GM12865 (cell line): Measurements from ENCODE around the gene PLEKHM2.

ENCODE experiments used
- DNase-seq: peaks from one replicate; pipeline ENCODE4 v3.0.0; 2010; ENCODE audit warnings: low read depth
- H3K4me3 ChIP-seq: 2 replicates; pipeline ENCODE4 v1.5.1; 2011; ENCODE audit warnings: mild to moderate bottlenecking, low read depth, low read length, control low read depth
- TF ChIP-seq, protein P1 (sequence below): IDR thresholded peaks from 2 replicates; pipeline ENCODE4 v1.5.1; 2011; ENCODE audit warnings: low read length, control low read depth, low read depth, inconsistent platforms; ENCODE audit not compliant: insufficient read depth; ENCODE audit errors: missing control alignments

PLEKHM2 gene

DNA sequence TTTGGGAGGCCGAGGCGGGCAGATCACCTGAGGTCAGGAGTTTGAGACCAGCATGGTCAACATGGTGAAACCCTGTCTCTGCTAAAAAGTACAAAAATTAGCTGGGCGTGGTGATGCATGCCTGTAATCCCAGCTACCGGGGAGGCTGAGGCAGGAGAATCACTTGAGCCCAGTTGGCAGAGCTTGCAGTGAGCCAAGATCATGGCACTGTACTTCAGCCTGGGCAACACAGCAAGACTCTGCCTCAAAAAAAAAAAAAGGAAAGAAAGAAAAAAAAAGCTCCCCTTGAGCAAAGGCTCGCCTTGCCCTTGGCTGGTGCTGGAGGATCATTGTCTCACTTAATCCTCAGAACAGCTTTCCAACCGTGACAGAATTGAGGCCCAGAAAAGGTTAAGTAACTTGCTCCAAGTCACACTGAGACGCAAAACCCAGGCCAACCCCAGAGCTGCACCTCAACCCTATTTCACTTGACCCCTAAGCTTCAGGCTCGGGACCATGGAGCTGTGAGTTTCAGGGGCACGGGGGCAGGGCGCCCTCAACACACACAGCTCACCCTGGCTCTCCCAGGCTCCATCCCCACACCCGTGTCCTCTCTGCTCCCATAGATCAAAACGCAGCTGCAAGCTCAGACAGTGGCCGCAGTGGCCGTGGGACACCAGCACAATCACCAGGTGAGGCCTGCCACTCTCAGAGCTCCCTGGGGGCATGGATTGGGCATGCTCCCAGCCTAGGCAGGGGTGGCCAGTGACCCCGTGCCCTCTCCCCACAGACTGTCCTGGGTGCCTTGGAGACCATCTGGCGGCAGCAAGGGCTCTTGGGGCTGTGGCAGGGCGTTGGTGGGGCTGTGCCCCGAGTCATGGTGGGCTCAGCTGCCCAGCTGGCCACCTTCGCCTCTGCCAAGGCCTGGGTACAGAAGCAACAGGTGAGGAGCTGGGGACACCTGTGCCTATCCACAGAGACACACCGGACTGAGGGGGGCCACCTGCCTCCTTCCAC is 53.5 kb downstream of the PLEKHM2 start:
- no peak overlapping the region for H3K4me3 ChIP-seq
- TF ChIP-seq, protein P1, sequence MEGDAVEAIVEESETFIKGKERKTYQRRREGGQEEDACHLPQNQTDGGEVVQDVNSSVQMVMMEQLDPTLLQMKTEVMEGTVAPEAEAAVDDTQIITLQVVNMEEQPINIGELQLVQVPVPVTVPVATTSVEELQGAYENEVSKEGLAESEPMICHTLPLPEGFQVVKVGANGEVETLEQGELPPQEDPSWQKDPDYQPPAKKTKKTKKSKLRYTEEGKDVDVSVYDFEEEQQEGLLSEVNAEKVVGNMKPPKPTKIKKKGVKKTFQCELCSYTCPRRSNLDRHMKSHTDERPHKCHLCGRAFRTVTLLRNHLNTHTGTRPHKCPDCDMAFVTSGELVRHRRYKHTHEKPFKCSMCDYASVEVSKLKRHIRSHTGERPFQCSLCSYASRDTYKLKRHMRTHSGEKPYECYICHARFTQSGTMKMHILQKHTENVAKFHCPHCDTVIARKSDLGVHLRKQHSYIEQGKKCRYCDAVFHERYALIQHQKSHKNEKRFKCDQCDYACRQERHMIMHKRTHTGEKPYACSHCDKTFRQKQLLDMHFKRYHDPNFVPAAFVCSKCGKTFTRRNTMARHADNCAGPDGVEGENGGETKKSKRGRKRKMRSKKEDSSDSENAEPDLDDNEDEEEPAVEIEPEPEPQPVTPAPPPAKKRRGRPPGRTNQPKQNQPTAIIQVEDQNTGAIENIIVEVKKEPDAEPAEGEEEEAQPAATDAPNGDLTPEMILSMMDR: no peak
- no peak for DNase-seq

DNA sequence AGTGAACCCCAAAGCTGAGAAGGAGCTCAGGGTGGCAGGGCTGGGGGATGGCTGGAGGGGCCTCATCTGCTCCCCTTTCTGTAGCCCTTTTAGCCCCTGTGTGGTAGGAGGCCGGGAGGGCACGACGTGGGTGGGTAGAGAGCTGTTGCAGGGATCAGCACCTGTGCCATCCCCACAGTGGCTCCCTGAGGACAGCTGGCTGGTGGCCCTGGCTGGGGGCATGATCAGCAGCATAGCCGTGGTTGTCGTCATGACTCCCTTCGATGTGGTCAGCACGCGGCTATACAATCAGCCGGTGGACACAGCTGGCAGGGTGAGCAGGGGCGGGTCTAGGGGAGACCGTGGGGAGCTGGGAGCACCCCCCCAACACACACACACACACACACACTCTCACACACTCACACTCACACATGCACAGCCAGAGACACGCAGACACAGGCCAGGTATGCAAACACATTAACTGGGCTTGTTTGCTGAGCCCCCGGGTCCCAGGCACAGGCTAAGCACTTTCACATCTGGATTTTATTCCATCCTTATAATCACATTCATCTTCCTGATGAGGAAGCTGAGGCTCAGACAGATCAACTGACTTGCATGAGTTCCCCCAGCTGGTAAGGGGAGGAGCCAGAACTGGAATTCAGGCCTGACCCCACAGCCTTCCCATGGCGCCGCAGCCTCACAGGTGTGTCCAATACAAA is 54.4 kb downstream of the PLEKHM2 start:
- no peak overlapping the region for H3K4me3 ChIP-seq
- DNase-seq: no peak
- TF ChIP-seq, protein P1: no peak

DNA sequence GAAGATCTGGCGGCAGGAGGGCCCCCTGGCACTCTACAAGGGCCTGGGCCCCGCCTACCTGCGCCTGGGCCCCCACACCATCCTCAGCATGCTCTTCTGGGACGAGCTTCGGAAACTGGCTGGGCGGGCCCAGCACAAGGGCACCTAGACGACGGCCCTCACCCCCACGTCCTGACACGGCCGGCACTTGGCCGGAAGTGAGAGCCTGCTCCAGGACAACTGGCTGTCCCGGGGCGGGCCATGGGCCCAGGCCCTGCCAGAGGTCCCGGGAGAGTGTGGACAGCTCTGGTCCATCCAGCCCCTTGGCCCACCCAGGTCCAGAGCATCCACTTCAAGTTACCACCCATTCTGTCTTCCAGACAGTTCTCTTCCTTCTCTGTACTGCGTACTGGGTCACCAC is 55.1 kb downstream of the PLEKHM2 start:
- TF ChIP-seq, protein P1: no peak
- no peak overlapping the region for H3K4me3 ChIP-seq
- DNase-seq: no peak

DNA sequence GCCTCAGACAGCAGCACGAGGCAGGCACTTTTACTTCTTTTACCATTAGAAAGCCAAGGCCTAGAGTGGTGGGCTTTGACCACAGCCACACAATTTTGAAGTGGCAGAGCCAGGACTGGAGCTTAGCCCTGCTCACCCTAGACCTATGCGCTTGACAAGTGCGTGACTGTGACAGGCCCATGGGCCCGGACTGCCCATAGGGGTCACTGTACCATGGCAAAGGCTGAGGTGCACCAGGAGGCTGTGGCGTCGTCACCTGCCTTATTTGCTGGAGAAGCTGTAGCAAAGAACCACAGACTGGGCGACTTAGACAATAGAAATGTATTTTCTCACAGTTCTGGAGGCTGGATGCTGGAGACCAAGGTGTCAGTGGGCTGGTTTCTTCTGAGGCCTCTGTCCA is 55.6 kb downstream of the PLEKHM2 start:
- H3K4me3 ChIP-seq: no peak overlapping the region
- TF ChIP-seq, protein P1: no peak
- no peak for DNase-seq

DNA sequence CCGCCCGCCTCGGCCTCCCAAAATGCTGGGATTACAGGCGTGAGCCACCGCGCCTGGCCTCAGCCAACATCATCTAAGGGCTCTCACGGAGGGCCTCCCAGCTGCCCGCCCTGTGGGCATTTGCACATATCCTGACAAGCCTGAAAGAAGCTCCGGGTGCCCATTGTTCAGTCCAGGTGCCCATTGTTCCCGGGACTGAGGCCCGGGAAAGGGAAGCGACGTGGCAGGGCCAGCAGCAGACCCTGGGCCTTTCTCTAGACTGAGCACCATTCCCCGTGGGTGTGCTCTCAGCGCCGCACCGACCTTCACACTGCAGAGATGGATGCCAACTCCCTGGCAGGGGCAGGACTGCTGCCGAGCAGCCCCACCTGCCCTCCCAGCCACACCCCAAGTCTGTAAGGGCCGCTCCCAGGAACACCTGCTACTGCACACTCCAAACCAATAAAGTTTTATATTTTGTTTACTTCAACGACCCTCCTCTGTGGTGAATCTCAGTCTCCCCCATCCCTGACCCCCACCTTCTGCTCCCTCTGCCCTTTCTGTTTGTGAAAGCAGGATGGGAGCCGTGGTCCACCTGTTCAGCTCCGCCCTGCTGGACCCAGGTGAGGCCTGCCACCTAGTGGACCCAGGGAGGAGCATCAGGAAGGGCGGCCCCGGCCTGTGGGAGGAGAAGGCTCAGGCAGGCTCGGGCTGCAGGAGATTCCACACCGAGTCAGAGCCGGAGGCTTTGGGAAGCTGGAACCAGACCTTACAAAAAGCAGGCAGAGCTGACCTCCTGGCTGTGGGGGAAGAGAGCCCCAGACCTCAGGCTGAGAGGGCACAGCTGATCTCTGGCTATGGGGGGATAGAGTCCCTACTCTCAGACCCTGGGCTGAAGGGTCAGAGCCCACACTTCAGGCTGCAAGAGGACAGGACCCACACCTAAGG is 57.1 kb downstream of the PLEKHM2 start:
- H3K4me3 ChIP-seq: no peak overlapping the region
- TF ChIP-seq, protein P1: peak; percentile 95
- DNase-seq: peak; percentile 81

DNA sequence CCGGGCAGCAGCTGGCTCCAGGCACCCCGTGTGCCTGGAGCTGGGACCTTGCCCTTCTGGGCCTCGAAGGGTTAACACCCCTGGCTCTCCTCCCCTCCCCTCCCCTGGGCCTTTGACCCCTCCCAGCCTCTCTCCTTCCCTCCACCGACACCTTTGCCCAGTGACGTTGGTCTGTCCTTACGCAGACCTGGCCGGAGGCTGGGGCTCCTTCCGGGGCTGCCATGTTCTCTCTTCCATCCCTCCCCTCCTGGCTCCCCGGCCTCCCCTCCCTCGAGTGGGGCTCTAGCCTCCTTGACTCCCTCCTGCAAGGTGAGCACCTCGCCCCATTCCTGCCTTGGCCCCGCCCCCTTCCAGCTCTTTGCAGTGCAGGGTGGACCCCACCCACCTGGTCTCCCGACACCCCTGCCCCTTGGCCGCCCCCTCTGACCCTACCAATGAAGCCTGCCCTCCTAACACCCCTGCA is 58.2 kb downstream of the PLEKHM2 start, which contains the start of gene TMEM82:
Gene TMEM82, plus strand, starts transcription at position 161 of the 463 bp plus-strand sequence. Its CDS starts 61 bp downstream, at position 222.
- TF ChIP-seq, protein P1: no peak
- no peak within 1 kb of the TSS for H3K4me3 ChIP-seq
- DNase-seq: no peak
